Astrocyte (in vitro differentiated cells and primary cell): ENCODE results near the gene AUTS2. TPM values are rescaled to one million over a fixed set of nuclear protein-coding genes. Genes with fewer than 3 reads are reported as not detected.

ENCODE experiments used
- DNase-seq: peaks from one replicate; pipeline ENCODE4 v3.0.0-alpha.2; 2010; ENCODE audit warnings: low read depth
- FAIRE-seq: peaks from 2 replicates; lab custom pipeline; 2011; peaks lifted over from hg19 to GRCh38; lab: Jason Lieb, UNC
- H2AFZ ChIP-seq: 2 replicates; pipeline ENCODE4 v1.6.0; 2012; ENCODE audit warnings: low read depth, low read length, inconsistent platforms
- H3K27ac ChIP-seq: 2 replicates; pipeline ENCODE4 v1.5.1; 2011; ENCODE audit warnings: low read depth, low read length, inconsistent platforms
- H3K27me3 ChIP-seq: 2 replicates; pipeline ENCODE4 v1.6.0; 2011; ENCODE audit warnings: low read length, inconsistent platforms; ENCODE audit not compliant: insufficient read depth
- H3K36me3 ChIP-seq: 2 replicates; pipeline ENCODE4 v1.5.1; 2011; ENCODE audit warnings: low read length, inconsistent platforms; ENCODE audit not compliant: insufficient read depth
- H3K4me1 ChIP-seq: 2 replicates; pipeline ENCODE4 v1.5.1; 2011; ENCODE audit warnings: low read length, inconsistent platforms; ENCODE audit not compliant: insufficient read depth
- H3K4me2 ChIP-seq: 2 replicates; pipeline ENCODE4 v1.6.0; 2012; ENCODE audit warnings: low read length, inconsistent platforms
- H3K4me3 ChIP-seq: 2 replicates; pipeline ENCODE4 v1.5.1; 2011; ENCODE audit warnings: low read depth, mild to moderate bottlenecking, low read length, inconsistent platforms; ENCODE audit not compliant: insufficient read depth
- H3K79me2 ChIP-seq: 2 replicates; pipeline ENCODE4 v1.6.0; 2012; ENCODE audit warnings: mild to moderate bottlenecking, low read length, inconsistent platforms; ENCODE audit not compliant: insufficient read depth
- H3K9ac ChIP-seq: 2 replicates; pipeline ENCODE4 v1.6.0; 2012; ENCODE audit warnings: mild to moderate bottlenecking, low read length, inconsistent platforms
- H3K9me3 ChIP-seq: 2 replicates; pipeline ENCODE4 v1.5.1; 2012; ENCODE audit warnings: low read depth, mild to moderate bottlenecking, low read length, inconsistent platforms; ENCODE audit not compliant: insufficient read depth
- H4K20me1 ChIP-seq: 2 replicates; pipeline ENCODE4 v1.6.0; 2012; ENCODE audit warnings: low read length, inconsistent platforms; ENCODE audit not compliant: insufficient read depth
- H3K27ac Mint-ChIP-seq: one replicate; pipeline ENCODE4 v1.8.0; 2021; ENCODE audit warnings: mild to moderate bottlenecking, mixed read lengths; ENCODE audit not compliant: unreplicated experiment
- H3K27me3 Mint-ChIP-seq: one replicate; pipeline ENCODE4 v1.8.0; 2021; ENCODE audit warnings: low read depth, mixed read lengths; ENCODE audit not compliant: unreplicated experiment
- H3K36me3 Mint-ChIP-seq: one replicate; pipeline ENCODE4 v1.8.0; 2021; ENCODE audit warnings: low read depth, mixed read lengths; ENCODE audit not compliant: unreplicated experiment
- H3K4me1 Mint-ChIP-seq: one replicate; pipeline ENCODE4 v1.8.0; 2021; ENCODE audit warnings: low read depth, mixed read lengths; ENCODE audit not compliant: unreplicated experiment
- H3K4me3 Mint-ChIP-seq: one replicate; pipeline ENCODE4 v1.8.0; 2021; ENCODE audit warnings: mild to moderate bottlenecking, moderate library complexity, mixed read lengths; ENCODE audit not compliant: unreplicated experiment
- H3K9me3 Mint-ChIP-seq: one replicate; pipeline ENCODE4 v1.8.0; 2021; ENCODE audit warnings: mild to moderate bottlenecking, mixed read lengths; ENCODE audit not compliant: unreplicated experiment
- CTCF ChIP-seq: IDR thresholded peaks from 2 replicates; pipeline ENCODE4 v1.5.1; 2011; ENCODE audit warnings: low read depth, mild to moderate bottlenecking, inconsistent platforms, low read length, moderate library complexity; ENCODE audit not compliant: insufficient read depth
- EZH2 ChIP-seq: IDR thresholded peaks from 2 replicates; pipeline ENCODE4 v1.6.1; 2012; ENCODE audit warnings: mild to moderate bottlenecking, low read length, inconsistent platforms; ENCODE audit not compliant: insufficient read depth
- total RNA-seq: library from RNA; stranded (reverse); gene quantifications from 2 replicates; pipeline ENCODE4 v1.2.1, GENCODE V29; 2021

Gene AUTS2
- total RNA-seq, 1 donor from 2014 or later, result 73.2 TPM

DNA sequence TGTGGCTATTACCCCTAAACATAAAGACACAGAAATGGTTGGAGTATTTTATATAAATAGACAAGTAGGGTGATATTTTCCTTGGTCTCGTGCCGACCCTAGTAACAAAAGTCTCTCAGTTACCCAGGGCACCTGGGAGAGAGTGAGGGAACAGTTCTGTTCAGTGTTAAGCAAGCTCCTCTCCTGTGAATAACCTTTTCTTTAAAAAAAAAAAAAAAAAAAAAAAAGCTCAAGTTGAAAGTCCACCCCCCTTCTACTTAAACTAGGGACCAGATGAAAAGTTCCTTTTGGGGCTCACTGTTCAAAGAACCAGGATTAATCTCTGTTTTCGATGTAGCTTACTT lies 896.7 kb downstream of the AUTS2 start:
- Mint-ChIP-seq H3K27me3 (no peaks in the 10 kb centered on the region), H3K4me3 (no peak overlapping the region), H3K9me3 (no peaks in the 10 kb centered on the region), H3K27ac (no peak overlapping the region), H3K4me1 (peaks cover 3% of the 10 kb centered on the region), H3K36me3 (peaks cover 3% of the 10 kb centered on the region)
- Histone ChIP-seq H4K20me1 (no peaks in the 10 kb centered on the region), H3K9ac (no peak overlapping the region), H3K36me3 (no peaks in the 10 kb centered on the region), H3K9me3 (no peaks in the 10 kb centered on the region), H3K79me2 (no peaks in the 10 kb centered on the region), H3K27ac (no peak overlapping the region), H3K4me1 (no peaks in the 10 kb centered on the region), H3K4me2 (no peak overlapping the region), H3K4me3 (no peak overlapping the region), H3K27me3 (no peaks in the 10 kb centered on the region), H2AFZ (no peak overlapping the region)
- FAIRE-seq (no peak), DNase-seq (no peak)
- TF ChIP-seq CTCF (no peak), EZH2 (no peak)

DNA sequence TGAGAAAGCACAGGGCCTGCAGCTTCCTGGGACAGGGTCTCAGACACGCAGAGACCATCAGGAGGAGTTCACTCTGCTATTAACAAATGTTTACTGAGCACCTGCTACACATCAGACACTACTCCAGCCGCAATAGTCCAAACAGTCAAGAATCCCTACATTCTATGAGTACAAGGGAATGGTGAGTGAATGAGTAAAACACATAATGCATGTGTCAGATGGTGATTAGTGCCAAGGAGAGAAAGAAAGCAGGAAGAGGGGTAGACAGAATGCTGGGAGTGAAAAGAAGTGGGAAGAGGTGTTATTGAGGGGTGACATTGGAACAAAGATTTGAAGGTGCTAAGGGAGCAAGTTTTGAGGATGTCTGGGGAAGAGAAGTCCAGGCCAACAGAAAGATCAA lies 899.5 kb downstream of the AUTS2 start:
- Histone ChIP-seq H2AFZ (no peak overlapping the region), H3K27ac (no peak overlapping the region), H3K9me3 (no peaks in the 10 kb centered on the region), H3K79me2 (no peaks in the 10 kb centered on the region), H4K20me1 (no peaks in the 10 kb centered on the region), H3K36me3 (no peaks in the 10 kb centered on the region), H3K4me3 (no peak overlapping the region), H3K9ac (no peak overlapping the region), H3K4me2 (no peak overlapping the region), H3K4me1 (no peaks in the 10 kb centered on the region), H3K27me3 (no peaks in the 10 kb centered on the region)
- no peak for DNase-seq
- Mint-ChIP-seq H3K27me3 (no peaks in the 10 kb centered on the region), H3K36me3 (peaks cover 3% of the 10 kb centered on the region), H3K4me1 (peaks cover 3% of the 10 kb centered on the region), H3K27ac (no peak overlapping the region), H3K4me3 (no peak overlapping the region), H3K9me3 (peaks cover 2% of the 10 kb centered on the region)
- no peak for FAIRE-seq
- TF ChIP-seq CTCF (no peak), EZH2 (no peak)

- Mint-ChIP-seq H3K4me1 (peaks cover 3% of the 10 kb centered on the region), H3K36me3 (peaks cover 3% of the 10 kb centered on the region), H3K4me3 (no peak overlapping the region), H3K27ac (no peak overlapping the region), H3K27me3 (no peaks in the 10 kb centered on the region), H3K9me3 (peaks cover 2% of the 10 kb centered on the region)
- Histone ChIP-seq H3K9ac (no peak overlapping the region), H3K79me2 (no peaks in the 10 kb centered on the region), H3K4me2 (no peak overlapping the region), H3K4me1 (no peaks in the 10 kb centered on the region), H3K4me3 (no peak overlapping the region), H3K36me3 (no peaks in the 10 kb centered on the region), H3K27ac (no peak overlapping the region), H3K27me3 (no peaks in the 10 kb centered on the region), H4K20me1 (no peaks in the 10 kb centered on the region), H2AFZ (no peak overlapping the region), H3K9me3 (no peaks in the 10 kb centered on the region)
- no peak for TF ChIP-seq CTCF
- TF ChIP-seq EZH2, result no peak
- DNase-seq (no peak), FAIRE-seq (no peak)
Observed at GRCh38 chr7:70498232-70498992, 900.1 kb downstream of the AUTS2 start.
